Stimulated activated CD4-positive, alpha-beta T cell treated with anti-CD3 and anti-CD28 coated beads, TNF-alpha, amount 100 ng/mL, for 4 hours (primary cell): ENCODE results near the gene SDHAF3.
"Not testable (repeated sequence)": the region's sequence is repeated elsewhere in the genome, so short reads cannot be mapped to it uniquely, and the experiment has no call there.

Source experiments
- DNase-seq, 3 experiments: peaks; one replicate each; pipeline ENCODE4 v3.0.0-alpha.2; 2020; ENCODE audit warnings: low read depth in 3 of 3

The SDHAF3 gene

GRCh38 chr7:97123115-97123514 lies 5.6 kb downstream of the SDHAF3 start:
- DNase-seq: not testable (repeated sequence)

GRCh38 chr7:97126483-97127171 lies 9.1 kb downstream of the SDHAF3 start:
- DNase-seq: no peak

- no peak for DNase-seq
These were observed 11.2 kb downstream of the SDHAF3 start for GRCh38 chr7:97128736-97129135.

GRCh38 chr7:97130417-97131139 lies 13.1 kb downstream of the SDHAF3 start:
- no peak for DNase-seq

GRCh38 chr7:97133159-97133558 lies 15.7 kb downstream of the SDHAF3 start:
- DNase-seq: no peak

GRCh38 chr7:97138830-97139229 lies 21.3 kb downstream of the SDHAF3 start:
- DNase-seq: no peak

GRCh38 chr7:97145068-97145467 lies 27.6 kb downstream of the SDHAF3 start:
- no peak for DNase-seq

GRCh38 chr7:97149843-97150242 lies 32.3 kb downstream of the SDHAF3 start:
- DNase-seq: no peak

GRCh38 chr7:97155897-97156418 lies 38.5 kb downstream of the SDHAF3 start:
- no peak for DNase-seq

GRCh38 chr7:97159984-97160383 lies 42.5 kb downstream of the SDHAF3 start:
- not testable (repeated sequence) for DNase-seq

- not testable (repeated sequence) for DNase-seq
These were observed 44.1 kb downstream of the SDHAF3 start for GRCh38 chr7:97161609-97162008.

- no peak for DNase-seq
These were observed 48.8 kb downstream of the SDHAF3 start for GRCh38 chr7:97166308-97166707.

- no peak for DNase-seq
These were observed 49.7 kb downstream of the SDHAF3 start for GRCh38 chr7:97167176-97167575.

GRCh38 chr7:97167749-97168148 lies 50.3 kb downstream of the SDHAF3 start:
- DNase-seq: no peak

GRCh38 chr7:97174303-97174702 lies 56.8 kb downstream of the SDHAF3 start:
- DNase-seq: no peak

GRCh38 chr7:97179454-97180104 lies 62.1 kb downstream of the SDHAF3 start:
- peak; percentile 2 to 16 (median 5) for DNase-seq

GRCh38 chr7:97187067-97187466 lies 69.6 kb downstream of the SDHAF3 start:
- no peak for DNase-seq

GRCh38 chr7:97196174-97196573 lies 78.7 kb downstream of the SDHAF3 start:
- not testable (repeated sequence) for DNase-seq

- DNase-seq: no peak
These were observed 81.1 kb downstream of the SDHAF3 start for GRCh38 chr7:97198596-97198995.

GRCh38 chr7:97200018-97200417 lies 82.5 kb downstream of the SDHAF3 start:
- no peak for DNase-seq

GRCh38 chr7:97203957-97204356 lies 86.5 kb downstream of the SDHAF3 start:
- no peak for DNase-seq

- DNase-seq: no peak
These were observed 87.3 kb downstream of the SDHAF3 start for GRCh38 chr7:97204821-97205220.

GRCh38 chr7:97215556-97215955 lies 98.1 kb downstream of the SDHAF3 start:
- no peak for DNase-seq
